Measurements from ENCODE around the gene CAPN13.

DNA sequence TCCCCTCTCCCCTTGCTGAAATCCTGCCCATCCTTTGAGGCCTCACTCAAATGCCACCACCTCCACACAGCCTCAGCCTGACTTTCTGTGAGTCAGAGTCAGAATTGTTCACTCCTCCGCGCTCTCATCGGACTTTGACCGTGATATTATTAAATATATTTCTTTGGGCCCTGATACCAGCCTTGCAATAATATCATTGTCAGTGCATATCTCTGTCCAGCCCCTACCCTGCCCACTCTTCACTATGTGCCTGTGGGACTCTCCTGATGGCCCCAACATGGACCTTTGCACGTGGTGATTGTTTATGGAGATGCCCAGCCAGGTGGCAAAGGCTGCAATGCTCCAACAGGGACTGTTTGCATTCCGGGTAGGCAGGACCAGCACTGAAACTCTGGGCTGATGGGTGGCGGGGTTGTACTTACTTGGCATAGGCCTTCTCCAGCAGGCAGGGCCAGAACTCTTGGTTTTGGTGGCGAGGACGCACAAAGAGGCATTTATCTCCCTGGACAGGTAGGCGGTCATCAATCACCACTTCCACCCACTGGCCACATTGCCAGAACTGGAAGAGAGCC, 37.3 kb downstream of the CAPN13 start:
- no peak for TF ChIP-seq TAF1 (conservative IDR thresholded peaks at IDR 0.05)
- TF ChIP-seq, protein P1, sequence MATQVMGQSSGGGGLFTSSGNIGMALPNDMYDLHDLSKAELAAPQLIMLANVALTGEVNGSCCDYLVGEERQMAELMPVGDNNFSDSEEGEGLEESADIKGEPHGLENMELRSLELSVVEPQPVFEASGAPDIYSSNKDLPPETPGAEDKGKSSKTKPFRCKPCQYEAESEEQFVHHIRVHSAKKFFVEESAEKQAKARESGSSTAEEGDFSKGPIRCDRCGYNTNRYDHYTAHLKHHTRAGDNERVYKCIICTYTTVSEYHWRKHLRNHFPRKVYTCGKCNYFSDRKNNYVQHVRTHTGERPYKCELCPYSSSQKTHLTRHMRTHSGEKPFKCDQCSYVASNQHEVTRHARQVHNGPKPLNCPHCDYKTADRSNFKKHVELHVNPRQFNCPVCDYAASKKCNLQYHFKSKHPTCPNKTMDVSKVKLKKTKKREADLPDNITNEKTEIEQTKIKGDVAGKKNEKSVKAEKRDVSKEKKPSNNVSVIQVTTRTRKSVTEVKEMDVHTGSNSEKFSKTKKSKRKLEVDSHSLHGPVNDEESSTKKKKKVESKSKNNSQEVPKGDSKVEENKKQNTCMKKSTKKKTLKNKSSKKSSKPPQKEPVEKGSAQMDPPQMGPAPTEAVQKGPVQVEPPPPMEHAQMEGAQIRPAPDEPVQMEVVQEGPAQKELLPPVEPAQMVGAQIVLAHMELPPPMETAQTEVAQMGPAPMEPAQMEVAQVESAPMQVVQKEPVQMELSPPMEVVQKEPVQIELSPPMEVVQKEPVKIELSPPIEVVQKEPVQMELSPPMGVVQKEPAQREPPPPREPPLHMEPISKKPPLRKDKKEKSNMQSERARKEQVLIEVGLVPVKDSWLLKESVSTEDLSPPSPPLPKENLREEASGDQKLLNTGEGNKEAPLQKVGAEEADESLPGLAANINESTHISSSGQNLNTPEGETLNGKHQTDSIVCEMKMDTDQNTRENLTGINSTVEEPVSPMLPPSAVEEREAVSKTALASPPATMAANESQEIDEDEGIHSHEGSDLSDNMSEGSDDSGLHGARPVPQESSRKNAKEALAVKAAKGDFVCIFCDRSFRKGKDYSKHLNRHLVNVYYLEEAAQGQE (IDR thresholded peaks at IDR 0.05): no peak
